Muscle layer of duodenum (tissue), 2 donors: Measurements from ENCODE around the gene SRPX.

ENCODE experiments used
- H3K27ac ChIP-seq: one replicate; pipeline ENCODE4 v1.7.0; 2013; ENCODE audit warnings: mild to moderate bottlenecking, low read length
- H3K27me3 ChIP-seq: one replicate; pipeline ENCODE4 v1.7.0; 2013; ENCODE audit warnings: low read depth, mild to moderate bottlenecking, control low read depth, low read length
- H3K36me3 ChIP-seq, 2 donors: one replicate each; pipeline ENCODE4 v1.7.0; 2013; ENCODE audit warnings: low read length in 2 of 2, control low read depth in 1 of 2, mild to moderate bottlenecking in 1 of 2; ENCODE audit not compliant: insufficient read depth in 2 of 2, control insufficient read depth in 1 of 2
- H3K4me1 ChIP-seq, 2 donors: one replicate each; pipeline ENCODE4 v1.7.0; 2013; ENCODE audit warnings: low read length in 2 of 2, mild to moderate bottlenecking in 2 of 2, control low read depth in 1 of 2, moderate library complexity in 1 of 2; ENCODE audit not compliant: insufficient read depth in 2 of 2, control insufficient read depth in 1 of 2
- H3K4me3 ChIP-seq, 2 donors: one replicate each; pipeline ENCODE4 v1.7.0; 2013; ENCODE audit warnings: low read length in 2 of 2, low read depth in 1 of 2, mild to moderate bottlenecking in 1 of 2
- H3K9me3 ChIP-seq, 2 donors: one replicate each; pipeline ENCODE4 v1.7.0; 2013; ENCODE audit warnings: low read length in 2 of 2, control low read depth in 1 of 2, mild to moderate bottlenecking in 1 of 2; ENCODE audit not compliant: control insufficient read depth in 1 of 2
- donor health status: healthy.

SRPX gene

DNA sequence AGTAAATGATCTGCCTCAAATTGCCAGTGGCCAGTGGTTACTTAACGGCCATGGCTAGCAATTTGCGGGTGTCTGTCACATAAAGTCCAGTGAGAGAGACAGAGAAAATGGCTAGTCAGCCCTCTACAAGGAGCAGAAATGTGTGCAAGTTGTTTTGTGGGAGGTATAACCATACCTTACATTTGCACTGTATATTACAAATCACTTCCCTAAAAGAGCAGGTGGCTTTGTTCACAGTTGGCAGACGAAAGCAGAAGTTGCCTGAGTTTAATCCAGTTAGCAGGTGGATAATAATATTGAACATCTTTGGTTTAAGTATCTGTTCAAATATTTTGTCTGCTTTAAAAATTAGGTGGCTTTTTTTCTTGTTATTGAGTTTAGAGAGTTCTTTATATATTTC, 15.6 kb downstream of the SRPX start:
- H3K27ac ChIP-seq, result no peak overlapping the region
- no peaks in the 10 kb centered on the region for H3K4me1 ChIP-seq
- no peaks in the 10 kb centered on the region for H3K36me3 ChIP-seq
- no peak overlapping the region for H3K4me3 ChIP-seq
- H3K9me3 ChIP-seq, result no peaks in the 10 kb centered on the region
- H3K27me3 ChIP-seq, result no peaks in the 10 kb centered on the region

DNA sequence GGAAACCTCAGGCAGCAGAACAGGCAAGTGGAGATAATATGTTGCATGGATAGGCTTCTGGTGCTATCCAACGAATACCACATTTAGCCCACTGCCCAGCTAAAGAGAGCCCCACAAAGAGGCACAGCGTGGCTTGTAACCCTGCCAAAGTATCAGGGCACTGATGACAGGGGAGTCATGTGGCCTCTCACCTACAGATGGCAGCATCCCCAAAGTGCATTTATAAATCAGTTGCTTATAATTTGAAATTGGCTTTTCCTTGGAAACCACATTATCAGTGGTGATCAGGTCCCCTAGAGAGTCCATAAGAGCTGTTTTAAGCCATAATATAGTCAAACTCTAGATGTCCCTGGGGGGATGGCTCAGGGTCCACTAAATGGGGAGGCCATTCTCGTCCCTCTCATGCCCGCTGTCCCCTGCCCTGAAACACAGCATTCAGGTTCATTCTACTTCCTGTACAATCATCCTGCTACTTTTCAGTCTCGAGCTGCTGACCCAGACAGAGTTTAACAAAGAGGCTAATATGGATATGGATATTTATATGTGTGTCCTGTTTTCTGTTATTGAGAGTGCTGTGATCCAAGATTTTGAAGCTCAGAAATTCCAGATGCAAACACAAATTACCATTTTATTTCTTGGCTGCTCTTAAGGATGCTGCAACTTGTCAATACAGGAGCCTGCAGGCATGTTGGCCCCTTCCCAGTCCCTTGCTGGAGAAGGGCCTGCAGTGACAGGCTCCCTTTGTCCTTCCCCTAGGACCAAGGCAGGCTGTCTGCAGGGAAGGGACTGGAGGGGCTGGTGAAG, 28.5 kb downstream of the SRPX start:
- Histone ChIP-seq H3K36me3 (no peaks in the 10 kb centered on the region), H3K4me3 (no peak overlapping the region), H3K9me3 (no peaks in the 10 kb centered on the region), H3K27ac (no peak overlapping the region), H3K4me1 (peaks cover 0 to 6% of the 10 kb centered on the region in 2 donors), H3K27me3 (no peaks in the 10 kb centered on the region)

DNA sequence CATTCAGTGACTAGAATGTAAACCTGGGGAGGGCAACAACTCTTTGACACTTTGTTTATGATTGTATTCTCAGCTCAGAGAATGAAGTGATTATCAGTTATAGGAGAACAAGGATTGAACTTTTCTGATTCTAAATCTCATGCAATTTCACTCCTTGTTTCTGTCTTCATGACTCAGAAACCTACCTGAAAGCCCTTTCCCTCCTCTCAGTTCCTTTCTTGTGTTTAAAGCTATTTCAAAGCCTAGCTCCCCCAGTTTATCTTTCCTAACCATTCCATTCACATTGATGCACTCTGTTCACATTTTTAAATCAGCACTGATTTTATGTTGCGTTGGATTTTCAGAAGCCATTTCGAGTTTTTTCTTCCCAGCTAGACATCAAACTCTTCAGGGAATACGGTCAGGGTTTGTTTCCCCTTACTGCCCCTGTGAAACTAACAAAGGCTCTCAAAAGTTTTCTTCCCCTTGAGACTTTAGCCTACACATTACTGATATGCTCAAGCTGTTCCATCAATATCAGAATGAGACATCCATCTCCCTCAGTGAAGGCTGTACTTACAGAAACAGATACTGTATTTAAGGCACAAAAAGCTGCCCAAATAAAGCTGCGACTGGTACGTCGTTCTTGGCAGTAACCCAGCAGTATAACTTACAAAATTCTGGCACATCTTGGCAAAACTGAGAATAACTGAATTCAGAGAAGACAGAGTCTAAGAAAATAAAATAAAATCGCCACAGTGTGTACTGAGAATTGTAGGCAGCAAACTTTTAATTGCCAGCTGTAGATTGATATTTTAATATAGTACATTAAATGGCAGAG, 31.0 kb downstream of the SRPX start:
- no peaks in the 10 kb centered on the region for H3K9me3 ChIP-seq
- no peak overlapping the region for H3K4me3 ChIP-seq
- no peaks in the 10 kb centered on the region for H3K36me3 ChIP-seq
- peaks cover 0 to 6% of the 10 kb centered on the region in 2 donors for H3K4me1 ChIP-seq
- no peak overlapping the region for H3K27ac ChIP-seq
- H3K27me3 ChIP-seq, result no peaks in the 10 kb centered on the region

DNA sequence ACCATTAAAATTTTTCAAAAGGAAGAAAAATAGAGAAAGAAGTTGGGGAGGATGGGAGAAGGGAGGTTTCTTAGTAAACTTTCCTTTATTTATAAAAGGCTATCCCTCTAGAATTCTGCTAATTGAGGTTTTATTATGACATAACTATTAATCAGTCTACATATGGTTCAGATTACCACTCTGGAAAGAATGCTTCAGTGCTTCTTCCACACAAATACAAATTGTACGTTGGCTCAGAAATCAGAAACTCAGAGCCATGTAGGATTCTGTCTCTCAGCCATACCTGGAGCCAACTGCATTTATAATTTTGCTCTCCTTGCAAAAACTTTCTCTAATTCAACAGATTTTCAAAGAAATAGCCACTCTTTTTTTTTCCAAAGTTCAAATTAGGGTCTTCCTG, 37.1 kb downstream of the SRPX start:
- no peak overlapping the region for H3K4me3 ChIP-seq
- H3K36me3 ChIP-seq, result no peaks in the 10 kb centered on the region
- H3K27ac ChIP-seq, result no peak overlapping the region
- no peaks in the 10 kb centered on the region for H3K9me3 ChIP-seq
- H3K27me3 ChIP-seq, result no peaks in the 10 kb centered on the region
- H3K4me1 ChIP-seq, result no peaks in the 10 kb centered on the region

DNA sequence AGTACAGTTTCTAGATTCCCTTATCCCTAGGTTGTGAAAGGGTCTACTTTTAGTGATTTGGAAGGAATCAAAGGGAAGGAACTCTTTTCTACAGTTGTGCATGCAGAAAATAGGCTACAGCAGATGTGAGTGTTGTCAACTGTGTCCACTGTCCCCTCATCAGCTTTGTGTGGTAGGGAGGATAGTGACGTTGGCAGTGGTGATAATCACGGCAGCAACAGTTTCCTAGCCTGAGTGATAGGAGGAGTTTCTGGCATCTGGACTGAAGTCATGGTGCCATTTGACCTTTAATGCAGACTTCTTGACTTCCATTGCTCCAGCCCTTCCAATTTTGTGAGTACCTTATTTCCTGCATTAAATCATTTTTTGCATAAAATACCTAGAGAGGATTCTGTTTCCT, 39.3 kb downstream of the SRPX start:
- Histone ChIP-seq H3K9me3 (no peaks in the 10 kb centered on the region), H3K4me1 (no peaks in the 10 kb centered on the region), H3K36me3 (no peaks in the 10 kb centered on the region), H3K27ac (no peak overlapping the region), H3K4me3 (no peak overlapping the region), H3K27me3 (no peaks in the 10 kb centered on the region)

DNA sequence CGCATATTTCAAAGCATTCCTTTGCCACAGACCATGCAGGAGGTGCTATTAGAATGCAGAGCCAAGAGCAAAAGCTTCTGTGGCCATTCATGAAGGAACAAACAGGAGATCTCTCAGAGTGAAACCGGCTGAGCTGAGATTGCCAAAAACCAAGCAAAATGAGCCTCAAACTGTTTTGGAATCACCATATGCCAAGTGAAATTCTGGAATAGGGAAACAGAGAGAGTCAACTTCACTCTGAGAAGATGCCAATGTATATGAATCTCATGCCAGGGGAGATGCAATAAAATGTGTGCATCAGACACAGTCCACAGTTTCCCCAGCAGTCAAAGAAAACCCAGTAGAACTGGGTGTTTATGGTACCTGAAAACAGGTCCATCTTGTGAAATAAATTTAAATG, 42.3 kb downstream of the SRPX start:
- Histone ChIP-seq H3K27ac (no peak overlapping the region), H3K9me3 (no peaks in the 10 kb centered on the region), H3K27me3 (no peaks in the 10 kb centered on the region), H3K4me1 (no peaks in the 10 kb centered on the region), H3K36me3 (no peaks in the 10 kb centered on the region), H3K4me3 (no peak overlapping the region)

DNA sequence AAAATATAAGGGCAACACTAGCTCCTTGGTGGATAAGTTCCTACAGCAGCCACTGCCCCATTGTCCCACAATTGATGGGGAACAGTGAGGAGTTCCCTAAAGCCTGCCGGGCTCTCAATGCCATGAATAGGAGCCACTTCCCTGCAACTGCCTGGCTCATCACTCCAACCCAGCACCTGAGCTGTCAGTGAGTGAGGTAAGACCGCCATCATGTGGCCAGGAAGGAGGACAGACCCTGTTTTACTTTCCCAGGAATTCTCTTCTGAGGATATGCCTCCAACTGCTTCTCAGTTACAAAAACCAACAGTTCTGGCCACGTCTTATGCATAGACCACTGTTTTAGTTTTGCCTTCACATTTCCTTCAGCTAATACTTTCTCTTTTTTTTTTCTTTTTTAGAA, 45.5 kb downstream of the SRPX start:
- H3K27me3 ChIP-seq, result no peaks in the 10 kb centered on the region
- no peaks in the 10 kb centered on the region for H3K9me3 ChIP-seq
- no peaks in the 10 kb centered on the region for H3K4me1 ChIP-seq
- no peak overlapping the region for H3K4me3 ChIP-seq
- H3K27ac ChIP-seq, result no peak overlapping the region
- no peaks in the 10 kb centered on the region for H3K36me3 ChIP-seq

DNA sequence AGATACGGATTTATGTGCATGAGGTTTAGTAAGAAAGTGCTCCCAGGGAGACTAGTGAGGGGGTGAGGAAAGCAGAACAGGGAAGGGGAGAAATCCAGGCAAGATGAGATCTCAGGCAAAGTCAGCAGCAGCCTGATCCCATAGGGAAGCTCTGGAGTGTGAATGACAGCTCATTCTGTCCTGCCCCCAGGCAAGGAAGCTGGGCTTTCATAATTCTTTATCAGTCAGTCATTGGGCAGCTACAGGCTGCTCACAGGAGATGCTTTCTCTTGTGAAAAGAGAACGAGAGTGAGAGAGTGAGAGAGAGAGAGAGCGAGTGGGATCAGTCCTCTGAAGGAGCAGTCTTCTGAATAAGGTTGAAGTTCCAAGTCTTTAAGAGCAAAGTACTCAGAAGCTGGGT, 48.1 kb downstream of the SRPX start:
- Histone ChIP-seq H3K36me3 (no peaks in the 10 kb centered on the region), H3K4me1 (no peaks in the 10 kb centered on the region), H3K9me3 (no peaks in the 10 kb centered on the region), H3K4me3 (no peak overlapping the region), H3K27me3 (no peaks in the 10 kb centered on the region), H3K27ac (no peak overlapping the region)

DNA sequence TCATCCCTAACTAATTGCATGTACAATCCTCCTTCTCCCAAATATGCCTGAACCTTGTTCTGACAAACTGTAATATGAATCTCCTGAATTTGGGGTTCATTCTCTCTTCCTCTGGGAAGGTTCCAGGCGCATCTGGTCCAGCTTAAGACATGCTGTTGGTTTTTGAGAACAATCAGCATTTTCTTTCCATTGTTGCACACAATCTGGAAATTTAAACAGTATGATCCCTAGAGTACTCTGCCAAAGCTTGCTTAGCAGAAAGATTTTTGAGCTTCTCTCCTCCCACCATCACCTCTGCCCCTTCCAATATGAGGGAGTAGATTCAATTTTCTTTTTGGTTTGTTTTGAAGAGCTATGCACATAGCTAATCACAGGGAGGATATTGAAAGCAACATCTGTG, 50.1 kb downstream of the SRPX start:
- H3K36me3 ChIP-seq, result no peaks in the 10 kb centered on the region
- H3K27ac ChIP-seq, result no peak overlapping the region
- H3K9me3 ChIP-seq, result no peaks in the 10 kb centered on the region
- no peak overlapping the region for H3K4me3 ChIP-seq
- no peaks in the 10 kb centered on the region for H3K27me3 ChIP-seq
- no peaks in the 10 kb centered on the region for H3K4me1 ChIP-seq

DNA sequence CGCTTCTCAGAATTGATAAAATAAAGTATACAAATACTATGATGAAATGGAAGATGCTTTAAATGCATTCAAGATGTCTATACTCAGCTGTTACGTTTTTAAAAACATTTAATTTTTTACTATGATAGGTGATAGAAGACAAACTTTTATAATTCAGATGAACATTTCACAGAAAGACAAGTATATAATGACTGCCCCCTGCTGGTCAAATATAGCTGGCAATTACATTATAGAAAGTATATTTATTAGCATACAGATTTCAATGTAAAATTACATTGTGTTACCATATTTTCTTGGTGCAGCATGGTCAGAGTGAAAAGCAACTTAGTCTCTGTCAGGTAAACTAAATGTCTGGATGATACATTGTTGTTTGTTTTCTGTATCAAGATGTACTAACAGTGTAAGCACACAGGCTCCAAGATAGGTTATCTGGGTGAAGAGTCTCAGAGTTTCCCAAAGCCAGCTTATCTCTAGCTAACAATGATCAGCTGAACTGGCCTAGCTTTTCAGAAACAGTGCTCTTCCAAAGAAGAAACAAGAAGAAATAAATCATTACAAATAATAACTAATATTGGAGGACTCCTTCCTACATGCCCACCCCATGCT, 54.1 kb downstream of the SRPX start:
- H3K9me3 ChIP-seq, result no peaks in the 10 kb centered on the region
- no peak overlapping the region for H3K4me3 ChIP-seq
- no peaks in the 10 kb centered on the region for H3K27me3 ChIP-seq
- H3K4me1 ChIP-seq, result no peaks in the 10 kb centered on the region
- no peaks in the 10 kb centered on the region for H3K36me3 ChIP-seq
- H3K27ac ChIP-seq, result no peak overlapping the region

DNA sequence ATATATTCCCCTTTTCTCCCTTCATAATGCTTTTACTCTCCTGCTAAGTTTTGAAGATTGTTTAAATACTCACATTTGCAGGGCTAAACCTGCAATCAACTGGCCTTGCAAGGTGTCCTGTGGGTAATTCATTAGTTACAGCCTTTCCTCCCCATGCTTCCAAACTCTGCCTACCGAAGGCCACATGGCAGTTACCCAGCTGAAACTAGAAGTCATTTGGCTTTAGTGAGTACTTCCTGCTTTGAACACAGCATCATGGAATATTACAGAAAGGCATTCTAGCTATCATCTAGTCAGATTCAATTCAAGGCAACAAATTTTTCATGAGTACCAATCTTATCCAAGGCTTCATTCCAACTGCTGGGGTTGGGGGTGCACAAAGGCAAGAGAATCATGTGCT, 55.6 kb downstream of the SRPX start:
- Histone ChIP-seq H3K9me3 (no peaks in the 10 kb centered on the region), H3K4me3 (no peak overlapping the region), H3K27me3 (no peaks in the 10 kb centered on the region), H3K27ac (no peak overlapping the region), H3K36me3 (peaks cover 0 to 2% of the 10 kb centered on the region in 2 donors), H3K4me1 (no peaks in the 10 kb centered on the region)
